HCT116 (cell line): ENCODE measurements around the gene TENM4. TPM values are rescaled to one million over a fixed set of nuclear protein-coding genes. Genes with fewer than 3 reads are reported as not detected.

Experiments
- ATAC-seq: fragments of 200-7000 bp; cut with Tn5 transposase; 2 replicates; pipeline ENCODE4 v1.9.1; 2020; ENCODE audit warnings: mild to moderate bottlenecking, moderate library complexity
- BruUV-seq: library from RNA; stranded (reverse); fragments of 400-500 nt; replicated peaks from 2 replicates; lab custom pipeline; 2021; lab: Mats Ljungman, UMichigan
- CTCF ChIA-PET: fragments of 300-600 bp; sonication (Branson Sonifier 250); formaldehyde crosslinking; loops from one replicate; lab custom pipeline; 2021; ENCODE audit warnings: antibody characterized with exemption; lab: Charles Lee
- POLR2A ChIA-PET: fragments of 300-600, 350-600 bp; sonication (Branson Sonifier 250); formaldehyde crosslinking; loops from one replicate; lab custom pipeline; 2021; ENCODE audit warnings: antibody characterized with exemption; lab: Charles Lee
- RAD21 ChIA-PET, 2 experiments: fragments of 300-600 bp; sonication (Branson Sonifier 250); formaldehyde crosslinking; loops; one replicate each; lab custom pipeline; 2023; ENCODE audit warnings: low total read pairs in 2 of 2; ENCODE audit not compliant: uncharacterized antibody in 2 of 2, unreplicated experiment in 2 of 2, low non-redundant PET in 1 of 2; lab: Charles Lee
- DNase-seq: peaks from one replicate; pipeline ENCODE4 v3.0.0-alpha.2; 2010; ENCODE audit warnings: low read depth, low spot score
- H2AFZ ChIP-seq: fragments of 200-600 bp; shearing (Covaris generic), sonication (generic); 2 replicates; pipeline ENCODE4 v1.6.1; 2017; ENCODE audit warnings: low read depth, mixed run types, mixed read lengths, antibody characterized with exemption, low read length; ENCODE audit not compliant: poor library complexity, severe bottlenecking
- H3K27ac ChIP-seq: 2 replicates; pipeline ENCODE4 v1.5.1; 2012; ENCODE audit warnings: low read depth, low read length
- H3K27me3 ChIP-seq: fragments of 200-600 bp; sonication (generic); 2 replicates; pipeline ENCODE4 v1.6.1; 2016; ENCODE audit warnings: mixed run types, low read length, mixed read lengths; ENCODE audit not compliant: insufficient read depth
- H3K36me3 ChIP-seq, 2 experiments: fragments of 200-500 bp in 1 of 2; fragments of 200-600 bp in 1 of 2; sonication (Bioruptor generic) in 1 of 2; sonication (generic) in 1 of 2; 2 replicates each; pipeline versions ENCODE4 v1.5.1 to v1.6.1; 2014 to 2016; ENCODE audit warnings: low read length in 2 of 2, inconsistent platforms in 1 of 2, mixed read lengths in 1 of 2, mixed run types in 1 of 2; ENCODE audit not compliant: insufficient read depth in 2 of 2, control insufficient read depth in 1 of 2
- H3K4me1 ChIP-seq, 2 experiments: fragments of 200-600 bp in 1 of 2; sonication (generic) in 1 of 2; 2 replicates each; pipeline versions ENCODE4 v1.5.1 to v1.6.1; 2012 to 2017; ENCODE audit warnings: low read length in 2 of 2, inconsistent platforms in 1 of 2, mild to moderate bottlenecking in 1 of 2, mixed read lengths in 1 of 2, mixed run types in 1 of 2, moderate library complexity in 1 of 2; ENCODE audit not compliant: insufficient read depth in 2 of 2, control insufficient read depth in 1 of 2
- H3K4me2 ChIP-seq: fragments of 200-600 bp; sonication (generic); 2 replicates; pipeline ENCODE4 v1.6.1; 2017; ENCODE audit warnings: mixed run types, low read length, mixed read lengths
- H3K4me3 ChIP-seq, 2 experiments: fragments of 200-600 bp in 1 of 2; sonication (generic) in 1 of 2; replicated peaks in 1 of 2; 2 replicates each; pipeline ENCODE4 v1.5.1; 2011 to 2016; ENCODE audit warnings: low read length in 2 of 2, control low read depth in 1 of 2, low read depth in 1 of 2, mild to moderate bottlenecking in 1 of 2, mixed read lengths in 1 of 2, mixed run types in 1 of 2
- H3K79me2 ChIP-seq: fragments of 200-600 bp; sonication (generic); 2 replicates; pipeline ENCODE4 v1.6.1; 2017; ENCODE audit warnings: mild to moderate bottlenecking, mixed run types, low read length, moderate library complexity, mixed read lengths; ENCODE audit not compliant: insufficient read depth
- H3K9ac ChIP-seq: fragments of 200-600 bp; sonication (generic); 2 replicates; pipeline ENCODE4 v1.6.1; 2016; ENCODE audit warnings: low read length, mixed read lengths
- H3K9me2 ChIP-seq: fragments of 200-600 bp; sonication (generic), shearing (Covaris generic); 2 replicates; pipeline ENCODE4 v1.6.1; 2017; ENCODE audit warnings: mixed run types, mild to moderate bottlenecking, moderate library complexity; ENCODE audit not compliant: insufficient read depth
- H3K9me3 ChIP-seq, 2 experiments: fragments of 200-500 bp in 1 of 2; fragments of 200-600 bp in 1 of 2; sonication (Bioruptor generic) in 1 of 2; sonication (generic) in 1 of 2; 2 replicates each; pipeline ENCODE4 v1.6.1; 2014 to 2017; ENCODE audit warnings: low read length in 2 of 2, mixed read lengths in 2 of 2, inconsistent platforms in 1 of 2, low read depth in 1 of 2, mild to moderate bottlenecking in 1 of 2, mixed run types in 1 of 2, moderate library complexity in 1 of 2; ENCODE audit not compliant: control insufficient read depth in 1 of 2, insufficient read depth in 1 of 2
- H4K20me1 ChIP-seq: fragments of 200-600 bp; sonication (generic), shearing (Covaris generic); 2 replicates; pipeline ENCODE4 v1.6.1; 2017; ENCODE audit warnings: mixed run types, mild to moderate bottlenecking, moderate library complexity; ENCODE audit not compliant: insufficient read depth
- CBX3 ChIP-seq: IDR thresholded peaks from 2 replicates; pipeline ENCODE4 v1.6.1; 2012; ENCODE audit warnings: low read depth
- CEBPB ChIP-seq: IDR thresholded peaks from 2 replicates; pipeline ENCODE4 v1.6.1; 2012; ENCODE audit warnings: low read depth
- ELF1 ChIP-seq: IDR thresholded peaks from 2 replicates; pipeline ENCODE4 v1.6.1; 2012; ENCODE audit warnings: low read depth, borderline replicate concordance
- EZH2phosphoT487 ChIP-seq: fragments of 200-600 bp; IDR thresholded peaks from 2 replicates; pipeline ENCODE4 v1.6.1; 2018; ENCODE audit warnings: antibody characterized with exemption, borderline replicate concordance
- FOSL1 ChIP-seq: IDR thresholded peaks from 2 replicates; pipeline ENCODE4 v1.6.1; 2012; ENCODE audit warnings: low read depth
- JUND ChIP-seq: IDR thresholded peaks from 2 replicates; pipeline ENCODE4 v1.6.1; 2012
- MAX ChIP-seq: IDR thresholded peaks from 2 replicates; pipeline ENCODE4 v1.6.1; 2012
- POLR2AphosphoS5 ChIP-seq: IDR thresholded peaks from 2 replicates; pipeline ENCODE4 v1.6.1; 2011; ENCODE audit warnings: mild to moderate bottlenecking, low read depth, low read length, moderate library complexity
- RAD21 ChIP-seq: IDR thresholded peaks from 2 replicates; pipeline ENCODE4 v1.6.1; 2012; ENCODE audit warnings: low read depth, mild to moderate bottlenecking
- REST ChIP-seq: IDR thresholded peaks from 2 replicates; pipeline ENCODE4 v1.6.1; 2012; ENCODE audit warnings: low read depth
- SIN3A ChIP-seq: IDR thresholded peaks from 2 replicates; pipeline ENCODE4 v1.6.1; 2012; ENCODE audit warnings: low read depth
- ZBTB33 ChIP-seq: IDR thresholded peaks from 2 replicates; pipeline ENCODE4 v1.6.1; 2011; ENCODE audit warnings: mild to moderate bottlenecking, low read length, moderate library complexity; ENCODE audit not compliant: insufficient replicate concordance; ENCODE audit errors: extremely low read depth
- ZFX ChIP-seq: fragments of 450-650 bp; IDR thresholded peaks from 2 replicates; pipeline ENCODE4 v1.6.1; 2017
- ZNF274 ChIP-seq: fragments of 200-500 bp; sonication (Bioruptor generic); IDR thresholded peaks from 2 replicates; pipeline ENCODE4 v1.6.1; 2014; ENCODE audit warnings: mild to moderate bottlenecking, low read depth, low read length, inconsistent platforms
- intact Hi-C: fragments of 100-400 bp; cut with micrococcal nuclease; formaldehyde crosslinking; loops from 2 replicates; pipeline ENCODE4 v1.10.0; 2022
- total RNA-seq: library from RNA; stranded (reverse); gene quantifications from one replicate; pipeline ENCODE4 v1.2.1, GENCODE V29; 2021; ENCODE audit not compliant: unreplicated experiment
- TF ChIP-seq, protein P1 (sequence below): IDR thresholded peaks from 2 replicates; pipeline ENCODE4 v1.6.1; 2012

TENM4 gene
- total RNA-seq, 1 experiment from 2014 or later, result 0.05 TPM

GRCh38 chr11:79263001-79263400 lies 177.8 kb downstream of the TENM4 start:
- TF ChIP-seq EZH2phosphoT487 (no peak), REST (no peak), ZBTB33 (no peak), CEBPB (no peak), RAD21 (no peak), ELF1 (no peak), MAX (no peak), ZNF274 (no peak), FOSL1 (no peak), JUND (no peak), POLR2AphosphoS5 (no peak), SIN3A (no peak), CBX3 (no peak), ZFX (no peak)
- TF ChIP-seq, protein P1, sequence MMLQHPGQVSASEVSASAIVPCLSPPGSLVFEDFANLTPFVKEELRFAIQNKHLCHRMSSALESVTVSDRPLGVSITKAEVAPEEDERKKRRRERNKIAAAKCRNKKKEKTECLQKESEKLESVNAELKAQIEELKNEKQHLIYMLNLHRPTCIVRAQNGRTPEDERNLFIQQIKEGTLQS, result no peak
- POLR2A ChIA-PET, result no interaction called here
- intact Hi-C loops, result no loop called here
- no peaks in the 10 kb centered on the region for H3K9me2 ChIP-seq
- DNase-seq (no peak), ATAC-seq (no peak)
- H3K4me1 ChIP-seq, result no peaks in the 10 kb centered on the region
- no peak overlapping the region for H3K4me2 ChIP-seq
- H3K27ac ChIP-seq, result no peak overlapping the region
- H2AFZ ChIP-seq, result no peak overlapping the region
- H3K4me3 ChIP-seq, result no peak overlapping the region
- BruUV-seq, result no TSS peak
- no peaks in the 10 kb centered on the region for H3K79me2 ChIP-seq
- no peaks in the 10 kb centered on the region for H3K9me3 ChIP-seq
- 0 out of 2 replicates have a peak, but pooled peaks cover 15% of the 10 kb centered on the region for H3K27me3 ChIP-seq
- H4K20me1 ChIP-seq, result no peaks in the 10 kb centered on the region
- no peak overlapping the region for H3K9ac ChIP-seq
- CTCF ChIA-PET, result no interaction called here
- RAD21 ChIA-PET, result no interaction called here
- H3K36me3 ChIP-seq, result no peaks in the 10 kb centered on the region
